DOHH2 (cell line): ENCODE data around the gene LAMTOR1.

ENCODE experiments used
- EZH2phosphoT487 ChIP-seq: fragments of 200-600 bp; sonication (generic); IDR thresholded peaks from 2 replicates; pipeline ENCODE4 v1.6.1; 2017; ENCODE audit warnings: borderline replicate concordance, mild to moderate bottlenecking, antibody characterized with exemption, low read length, moderate library complexity, mixed read lengths
- TF ChIP-seq, protein P1 (sequence below): fragments of 200-600 bp; sonication (generic); IDR thresholded peaks from one replicate; pipeline ENCODE4 v1.5.1; 2014; ENCODE audit warnings: antibody characterized with exemption, mild to moderate bottlenecking, low read depth, low read length; ENCODE audit not compliant: poor library complexity, severe bottlenecking

DNA sequence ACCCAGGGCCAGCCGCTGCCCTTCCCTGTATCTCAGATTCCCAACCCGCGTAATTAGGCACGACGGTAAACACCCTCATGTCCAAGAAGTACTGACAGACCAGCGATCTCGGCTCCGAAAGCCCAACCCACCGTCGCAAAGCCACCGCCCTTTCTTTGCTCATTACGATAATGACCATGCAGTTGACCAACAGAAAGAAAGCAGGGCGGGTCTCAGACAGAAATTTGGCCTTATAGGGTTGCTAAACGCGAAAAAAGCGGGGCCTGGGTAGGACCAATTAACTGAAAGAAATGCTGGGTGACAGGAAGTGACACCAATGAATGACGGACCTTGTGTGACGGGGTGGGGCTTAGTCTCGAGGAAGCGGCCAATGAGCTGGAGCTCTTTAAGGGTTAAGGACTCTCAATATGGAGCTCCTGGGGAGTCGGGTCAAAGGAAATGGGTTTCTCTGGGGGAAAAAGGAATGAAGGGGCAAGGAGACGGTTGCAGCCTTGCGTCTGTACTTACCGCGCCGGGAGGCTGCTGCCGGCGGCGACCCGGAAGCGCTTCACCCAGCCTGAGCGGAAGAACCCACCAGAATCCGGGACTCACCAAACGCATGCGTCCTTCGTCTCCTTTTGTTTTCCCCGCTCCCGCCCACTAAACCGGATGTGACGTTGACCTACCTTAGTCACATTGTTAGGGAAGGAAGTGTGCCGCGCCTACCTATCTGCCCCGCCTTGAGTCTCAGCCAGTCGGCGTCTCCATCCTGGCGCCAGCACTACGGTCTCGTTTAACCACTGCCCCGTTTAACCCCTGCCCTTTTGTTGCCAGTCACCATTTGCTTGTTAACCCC is 9.3 kb upstream of the LAMTOR1 start, which contains the start of gene ANAPC15:
- TF ChIP-seq, protein P1, sequence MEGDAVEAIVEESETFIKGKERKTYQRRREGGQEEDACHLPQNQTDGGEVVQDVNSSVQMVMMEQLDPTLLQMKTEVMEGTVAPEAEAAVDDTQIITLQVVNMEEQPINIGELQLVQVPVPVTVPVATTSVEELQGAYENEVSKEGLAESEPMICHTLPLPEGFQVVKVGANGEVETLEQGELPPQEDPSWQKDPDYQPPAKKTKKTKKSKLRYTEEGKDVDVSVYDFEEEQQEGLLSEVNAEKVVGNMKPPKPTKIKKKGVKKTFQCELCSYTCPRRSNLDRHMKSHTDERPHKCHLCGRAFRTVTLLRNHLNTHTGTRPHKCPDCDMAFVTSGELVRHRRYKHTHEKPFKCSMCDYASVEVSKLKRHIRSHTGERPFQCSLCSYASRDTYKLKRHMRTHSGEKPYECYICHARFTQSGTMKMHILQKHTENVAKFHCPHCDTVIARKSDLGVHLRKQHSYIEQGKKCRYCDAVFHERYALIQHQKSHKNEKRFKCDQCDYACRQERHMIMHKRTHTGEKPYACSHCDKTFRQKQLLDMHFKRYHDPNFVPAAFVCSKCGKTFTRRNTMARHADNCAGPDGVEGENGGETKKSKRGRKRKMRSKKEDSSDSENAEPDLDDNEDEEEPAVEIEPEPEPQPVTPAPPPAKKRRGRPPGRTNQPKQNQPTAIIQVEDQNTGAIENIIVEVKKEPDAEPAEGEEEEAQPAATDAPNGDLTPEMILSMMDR, result no peak
- no peak for TF ChIP-seq EZH2phosphoT487
